ENCODE data around the gene LRRC9. TPM values are rescaled to one million over a fixed set of nuclear protein-coding genes. Genes with fewer than 3 reads are reported as not detected.
A peak's percentile ranks its signal among the peaks of the same experiment; 100 is the strongest.

LRRC9 gene
- total and polyA plus RNA-seq, 2 of the 13 experiments (the other 11 are each of a cell fraction or from before 2014, with no cell fraction given): 0.08 to 0.18 TPM

DNA sequence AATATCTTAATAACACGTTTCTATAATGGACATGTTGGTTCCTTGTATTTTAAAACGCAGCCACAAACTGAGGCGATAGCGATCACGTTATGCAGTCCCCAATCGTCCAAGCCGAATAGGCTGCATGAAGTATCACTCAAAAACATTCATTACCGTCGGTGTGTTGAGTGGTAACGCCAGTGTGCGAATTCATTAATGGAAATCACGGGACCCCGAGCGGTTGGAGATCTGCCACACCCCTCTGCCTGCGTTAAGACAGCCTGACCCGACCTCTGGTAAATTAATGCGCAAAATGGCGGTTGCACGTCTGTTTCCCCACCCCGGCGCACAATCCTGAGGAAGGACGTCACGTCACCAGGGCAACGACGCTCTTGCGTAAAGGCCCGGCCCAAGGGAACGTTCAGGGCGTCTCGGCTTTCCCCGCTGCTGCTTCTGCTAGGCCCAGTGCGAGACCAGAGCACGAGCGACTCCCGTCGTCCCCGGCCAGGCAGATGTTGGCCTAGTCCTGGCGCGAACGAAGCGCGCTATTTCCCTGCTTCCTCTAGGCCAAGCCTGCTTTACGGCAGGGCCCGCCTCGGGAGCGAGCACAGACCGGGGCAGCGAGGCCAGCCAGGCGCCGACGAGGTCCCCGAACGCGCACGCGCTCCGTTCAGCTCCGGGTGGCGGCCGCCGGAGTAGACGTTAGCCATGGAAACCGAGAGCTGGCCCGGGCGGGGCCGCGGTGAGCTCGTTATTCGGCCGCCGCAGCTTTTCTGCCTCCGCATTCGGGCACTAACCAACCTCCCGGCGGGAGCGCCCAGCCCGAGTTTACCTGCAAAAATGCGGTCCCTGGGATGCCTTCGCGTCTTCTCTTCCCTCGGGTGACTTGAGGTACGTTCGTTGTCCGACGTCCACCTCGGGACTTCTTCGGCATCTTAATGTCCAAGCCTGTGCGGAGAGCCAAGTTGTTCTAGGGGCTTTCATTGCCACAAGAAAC, 171.9 kb downstream of the LRRC9 start, which contains the start of gene PCNX4 (continued):
- TF ChIP-seq, protein P1, sequence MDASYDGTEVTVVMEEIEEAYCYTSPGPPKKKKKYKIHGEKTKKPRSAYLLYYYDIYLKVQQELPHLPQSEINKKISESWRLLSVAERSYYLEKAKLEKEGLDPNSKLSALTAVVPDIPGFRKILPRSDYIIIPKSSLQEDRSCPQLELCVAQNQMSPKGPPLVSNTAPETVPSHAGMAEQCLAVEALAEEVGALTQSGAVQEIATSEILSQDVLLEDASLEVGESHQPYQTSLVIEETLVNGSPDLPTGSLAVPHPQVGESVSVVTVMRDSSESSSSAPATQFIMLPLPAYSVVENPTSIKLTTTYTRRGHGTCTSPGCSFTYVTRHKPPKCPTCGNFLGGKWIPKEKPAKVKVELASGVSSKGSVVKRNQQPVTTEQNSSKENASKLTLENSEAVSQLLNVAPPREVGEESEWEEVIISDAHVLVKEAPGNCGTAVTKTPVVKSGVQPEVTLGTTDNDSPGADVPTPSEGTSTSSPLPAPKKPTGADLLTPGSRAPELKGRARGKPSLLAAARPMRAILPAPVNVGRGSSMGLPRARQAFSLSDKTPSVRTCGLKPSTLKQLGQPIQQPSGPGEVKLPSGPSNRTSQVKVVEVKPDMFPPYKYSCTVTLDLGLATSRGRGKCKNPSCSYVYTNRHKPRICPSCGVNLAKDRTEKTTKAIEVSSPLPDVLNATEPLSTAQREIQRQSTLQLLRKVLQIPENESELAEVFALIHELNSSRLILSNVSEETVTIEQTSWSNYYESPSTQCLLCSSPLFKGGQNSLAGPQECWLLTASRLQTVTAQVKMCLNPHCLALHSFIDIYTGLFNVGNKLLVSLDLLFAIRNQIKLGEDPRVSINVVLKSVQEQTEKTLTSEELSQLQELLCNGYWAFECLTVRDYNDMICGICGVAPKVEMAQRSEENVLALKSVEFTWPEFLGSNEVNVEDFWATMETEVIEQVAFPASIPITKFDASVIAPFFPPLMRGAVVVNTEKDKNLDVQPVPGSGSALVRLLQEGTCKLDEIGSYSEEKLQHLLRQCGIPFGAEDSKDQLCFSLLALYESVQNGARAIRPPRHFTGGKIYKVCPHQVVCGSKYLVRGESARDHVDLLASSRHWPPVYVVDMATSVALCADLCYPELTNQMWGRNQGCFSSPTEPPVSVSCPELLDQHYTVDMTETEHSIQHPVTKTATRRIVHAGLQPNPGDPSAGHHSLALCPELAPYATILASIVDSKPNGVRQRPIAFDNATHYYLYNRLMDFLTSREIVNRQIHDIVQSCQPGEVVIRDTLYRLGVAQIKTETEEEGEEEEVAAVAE (CRISPR knock-in tag; IDR thresholded peaks at IDR 0.05; ENCODE audit: borderline replicate concordance): peak; percentile 80; the same call in 1 of the 2 replicates
- TF ChIP-seq THYN1 (CRISPR knock-in tag; IDR thresholded peaks at IDR 0.05; ENCODE audit: borderline replicate concordance, low read depth) (no peak), ZNF3 (CRISPR knock-in tag; IDR thresholded peaks at IDR 0.05) (no peak), ZNF841 (CRISPR knock-in tag; IDR thresholded peaks at IDR 0.05; ENCODE audit: borderline replicate concordance) (no peak), BRD4 (CRISPR knock-in tag; IDR thresholded peaks at IDR 0.05) (peak; percentile 93), KMT2A (CRISPR knock-in tag; IDR thresholded peaks at IDR 0.05) (peak; percentile 93), ZMYM2 (CRISPR knock-in tag; IDR thresholded peaks at IDR 0.05) (0 out of 2 replicates have a peak, but pooled peaks have one; percentile 67), NKX3-1 (CRISPR knock-in tag; IDR thresholded peaks at IDR 0.05) (peak; percentile 82), MED8 (CRISPR knock-in tag; IDR thresholded peaks at IDR 0.05; ENCODE audit: insufficient replicate concordance) (peak; percentile 12), SP4 (CRISPR knock-in tag; IDR thresholded peaks at IDR 0.05) (peak; percentile 61; the same call in 1 of the 2 replicates)
- TF ChIP-seq, protein P2, sequence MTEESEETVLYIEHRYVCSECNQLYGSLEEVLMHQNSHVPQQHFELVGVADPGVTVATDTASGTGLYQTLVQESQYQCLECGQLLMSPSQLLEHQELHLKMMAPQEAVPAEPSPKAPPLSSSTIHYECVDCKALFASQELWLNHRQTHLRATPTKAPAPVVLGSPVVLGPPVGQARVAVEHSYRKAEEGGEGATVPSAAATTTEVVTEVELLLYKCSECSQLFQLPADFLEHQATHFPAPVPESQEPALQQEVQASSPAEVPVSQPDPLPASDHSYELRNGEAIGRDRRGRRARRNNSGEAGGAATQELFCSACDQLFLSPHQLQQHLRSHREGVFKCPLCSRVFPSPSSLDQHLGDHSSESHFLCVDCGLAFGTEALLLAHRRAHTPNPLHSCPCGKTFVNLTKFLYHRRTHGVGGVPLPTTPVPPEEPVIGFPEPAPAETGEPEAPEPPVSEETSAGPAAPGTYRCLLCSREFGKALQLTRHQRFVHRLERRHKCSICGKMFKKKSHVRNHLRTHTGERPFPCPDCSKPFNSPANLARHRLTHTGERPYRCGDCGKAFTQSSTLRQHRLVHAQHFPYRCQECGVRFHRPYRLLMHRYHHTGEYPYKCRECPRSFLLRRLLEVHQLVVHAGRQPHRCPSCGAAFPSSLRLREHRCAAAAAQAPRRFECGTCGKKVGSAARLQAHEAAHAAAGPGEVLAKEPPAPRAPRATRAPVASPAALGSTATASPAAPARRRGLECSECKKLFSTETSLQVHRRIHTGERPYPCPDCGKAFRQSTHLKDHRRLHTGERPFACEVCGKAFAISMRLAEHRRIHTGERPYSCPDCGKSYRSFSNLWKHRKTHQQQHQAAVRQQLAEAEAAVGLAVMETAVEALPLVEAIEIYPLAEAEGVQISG (CRISPR knock-in tag; IDR thresholded peaks at IDR 0.05): peak; percentile 94
- TF ChIP-seq, protein P3, sequence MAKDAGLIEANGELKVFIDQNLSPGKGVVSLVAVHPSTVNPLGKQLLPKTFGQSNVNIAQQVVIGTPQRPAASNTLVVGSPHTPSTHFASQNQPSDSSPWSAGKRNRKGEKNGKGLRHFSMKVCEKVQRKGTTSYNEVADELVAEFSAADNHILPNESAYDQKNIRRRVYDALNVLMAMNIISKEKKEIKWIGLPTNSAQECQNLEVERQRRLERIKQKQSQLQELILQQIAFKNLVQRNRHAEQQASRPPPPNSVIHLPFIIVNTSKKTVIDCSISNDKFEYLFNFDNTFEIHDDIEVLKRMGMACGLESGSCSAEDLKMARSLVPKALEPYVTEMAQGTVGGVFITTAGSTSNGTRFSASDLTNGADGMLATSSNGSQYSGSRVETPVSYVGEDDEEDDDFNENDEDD (CRISPR knock-in tag; IDR thresholded peaks at IDR 0.05; ENCODE audit: borderline replicate concordance): peak; percentile 91; the same call in 1 of the 2 replicates
- TF ChIP-seq, protein P4, sequence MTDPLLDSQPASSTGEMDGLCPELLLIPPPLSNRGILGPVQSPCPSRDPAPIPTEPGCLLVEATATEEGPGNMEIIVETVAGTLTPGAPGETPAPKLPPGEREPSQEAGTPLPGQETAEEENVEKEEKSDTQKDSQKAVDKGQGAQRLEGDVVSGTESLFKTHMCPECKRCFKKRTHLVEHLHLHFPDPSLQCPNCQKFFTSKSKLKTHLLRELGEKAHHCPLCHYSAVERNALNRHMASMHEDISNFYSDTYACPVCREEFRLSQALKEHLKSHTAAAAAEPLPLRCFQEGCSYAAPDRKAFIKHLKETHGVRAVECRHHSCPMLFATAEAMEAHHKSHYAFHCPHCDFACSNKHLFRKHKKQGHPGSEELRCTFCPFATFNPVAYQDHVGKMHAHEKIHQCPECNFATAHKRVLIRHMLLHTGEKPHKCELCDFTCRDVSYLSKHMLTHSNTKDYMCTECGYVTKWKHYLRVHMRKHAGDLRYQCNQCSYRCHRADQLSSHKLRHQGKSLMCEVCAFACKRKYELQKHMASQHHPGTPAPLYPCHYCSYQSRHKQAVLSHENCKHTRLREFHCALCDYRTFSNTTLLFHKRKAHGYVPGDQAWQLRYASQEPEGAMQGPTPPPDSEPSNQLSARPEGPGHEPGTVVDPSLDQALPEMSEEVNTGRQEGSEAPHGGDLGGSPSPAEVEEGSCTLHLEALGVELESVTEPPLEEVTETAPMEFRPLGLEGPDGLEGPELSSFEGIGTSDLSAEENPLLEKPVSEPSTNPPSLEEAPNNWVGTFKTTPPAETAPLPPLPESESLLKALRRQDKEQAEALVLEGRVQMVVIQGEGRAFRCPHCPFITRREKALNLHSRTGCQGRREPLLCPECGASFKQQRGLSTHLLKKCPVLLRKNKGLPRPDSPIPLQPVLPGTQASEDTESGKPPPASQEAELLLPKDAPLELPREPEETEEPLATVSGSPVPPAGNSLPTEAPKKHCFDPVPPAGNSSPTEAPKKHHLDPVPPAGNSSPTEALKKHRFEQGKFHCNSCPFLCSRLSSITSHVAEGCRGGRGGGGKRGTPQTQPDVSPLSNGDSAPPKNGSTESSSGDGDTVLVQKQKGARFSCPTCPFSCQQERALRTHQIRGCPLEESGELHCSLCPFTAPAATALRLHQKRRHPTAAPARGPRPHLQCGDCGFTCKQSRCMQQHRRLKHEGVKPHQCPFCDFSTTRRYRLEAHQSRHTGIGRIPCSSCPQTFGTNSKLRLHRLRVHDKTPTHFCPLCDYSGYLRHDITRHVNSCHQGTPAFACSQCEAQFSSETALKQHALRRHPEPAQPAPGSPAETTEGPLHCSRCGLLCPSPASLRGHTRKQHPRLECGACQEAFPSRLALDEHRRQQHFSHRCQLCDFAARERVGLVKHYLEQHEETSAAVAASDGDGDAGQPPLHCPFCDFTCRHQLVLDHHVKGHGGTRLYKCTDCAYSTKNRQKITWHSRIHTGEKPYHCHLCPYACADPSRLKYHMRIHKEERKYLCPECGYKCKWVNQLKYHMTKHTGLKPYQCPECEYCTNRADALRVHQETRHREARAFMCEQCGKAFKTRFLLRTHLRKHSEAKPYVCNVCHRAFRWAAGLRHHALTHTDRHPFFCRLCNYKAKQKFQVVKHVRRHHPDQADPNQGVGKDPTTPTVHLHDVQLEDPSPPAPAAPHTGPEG (CRISPR knock-in tag; IDR thresholded peaks at IDR 0.05): peak; percentile 92

Measured in HepG2 (cell line).